Epidermal melanocyte (primary cell): ENCODE data around the gene PANK2.
A peak's percentile ranks its signal among the peaks of the same experiment; 100 is the strongest.
"Not testable (repeated sequence)": the region's sequence is repeated elsewhere in the genome, so short reads cannot be mapped to it uniquely, and the experiment has no call there.

ENCODE experiments used
- DNase-seq: peaks from one replicate; pipeline ENCODE4 v3.0.0; 2011; ENCODE audit warnings: low spot score; ENCODE audit not compliant: insufficient read length

PANK2 gene

DNA sequence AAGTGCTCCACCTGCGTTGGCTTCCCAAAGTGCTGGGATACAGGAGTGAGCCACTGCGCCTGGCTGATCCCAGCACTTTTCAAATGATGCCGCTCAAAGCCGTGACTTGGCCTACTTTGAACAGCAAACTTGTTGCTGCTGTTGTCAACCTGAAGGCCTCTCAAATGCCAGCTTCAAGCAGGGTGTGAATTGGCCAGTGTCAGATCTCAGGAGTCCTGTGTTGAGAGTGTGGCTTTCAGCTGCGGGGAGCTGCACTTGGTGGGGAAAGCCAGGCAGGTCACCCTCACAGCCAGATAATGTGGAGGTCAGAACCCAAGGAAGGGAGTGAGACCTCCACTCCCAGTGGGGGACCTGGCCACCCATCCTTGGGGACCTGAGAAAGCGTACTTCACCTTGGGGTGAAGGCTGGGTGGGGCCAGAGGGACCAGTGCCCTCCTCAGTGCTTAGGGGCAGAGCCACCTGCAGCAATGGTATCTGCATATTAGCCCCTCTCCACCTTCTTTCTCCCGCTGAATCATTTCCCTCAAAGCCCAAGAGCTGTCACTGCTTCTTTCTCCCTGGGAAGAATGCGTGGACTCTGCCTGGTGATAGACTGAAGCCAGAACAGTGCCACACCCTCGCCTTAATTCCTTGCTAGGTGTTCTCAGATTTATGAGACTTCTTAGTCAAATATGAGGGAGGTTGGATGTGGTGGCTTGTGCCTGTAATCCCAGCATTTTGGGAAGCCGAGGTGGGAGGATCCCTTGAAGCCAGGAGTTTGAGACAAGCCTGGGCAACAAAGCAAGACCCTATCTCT lies 19.1 kb upstream of the PANK2 start:
- DNase-seq = no peak

DNA sequence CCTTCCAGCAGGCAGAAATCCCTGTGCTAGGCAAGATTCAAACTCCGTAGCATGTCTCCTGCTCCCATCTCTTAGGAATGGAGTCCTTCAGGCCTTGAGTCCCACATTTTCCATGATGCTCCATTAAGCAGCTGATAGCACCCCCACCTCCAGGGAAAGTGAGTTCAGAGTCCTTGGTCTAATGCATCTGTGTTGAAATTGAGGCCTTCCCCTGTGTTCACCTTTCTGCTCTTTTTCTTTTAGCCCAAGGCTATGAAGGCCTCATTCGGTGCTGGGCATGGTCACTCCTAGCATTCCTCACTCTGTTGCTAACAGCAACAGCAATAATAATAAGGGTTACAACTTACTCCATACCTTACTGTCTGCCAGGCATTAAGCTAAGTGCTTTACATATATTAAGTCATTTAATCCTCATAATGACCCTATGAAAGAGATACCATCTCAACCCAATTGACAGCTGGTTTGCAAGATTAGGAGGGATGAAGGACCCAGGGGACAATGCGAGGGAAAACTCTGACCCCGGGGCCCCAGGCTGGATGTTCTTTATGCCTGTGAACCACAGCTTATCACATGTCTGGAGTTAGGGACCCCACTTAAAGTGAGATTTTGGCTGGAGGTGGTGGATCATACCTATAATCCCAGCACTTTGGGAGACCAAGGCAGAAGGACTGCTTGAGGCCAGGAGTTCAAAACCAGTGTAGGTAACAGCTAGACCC lies 17.5 kb upstream of the PANK2 start:
- no peak for DNase-seq

DNA sequence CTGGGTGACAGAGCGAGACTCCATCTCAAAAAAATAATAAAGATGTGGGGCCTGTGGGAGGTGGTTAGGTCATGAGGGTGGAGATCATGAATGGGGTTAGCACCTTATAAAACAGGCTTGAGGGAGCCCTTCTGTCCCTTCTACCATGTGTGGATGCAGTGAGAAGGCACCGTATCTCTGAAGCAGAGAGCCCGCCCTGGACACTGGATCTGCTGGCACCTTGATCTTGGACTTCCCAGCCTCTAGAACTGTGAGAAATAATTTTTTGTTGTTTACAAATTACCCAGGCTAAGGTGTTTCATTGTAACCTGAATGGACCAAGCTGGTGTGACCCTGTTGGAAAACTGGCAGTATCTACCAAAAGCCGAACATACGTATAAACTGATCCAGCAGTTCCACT lies 15.7 kb upstream of the PANK2 start:
- DNase-seq = no peak

- no peak for DNase-seq
Measured at GRCh38 chr20:3874194-3874844, 14.9 kb upstream of the PANK2 start.

DNA sequence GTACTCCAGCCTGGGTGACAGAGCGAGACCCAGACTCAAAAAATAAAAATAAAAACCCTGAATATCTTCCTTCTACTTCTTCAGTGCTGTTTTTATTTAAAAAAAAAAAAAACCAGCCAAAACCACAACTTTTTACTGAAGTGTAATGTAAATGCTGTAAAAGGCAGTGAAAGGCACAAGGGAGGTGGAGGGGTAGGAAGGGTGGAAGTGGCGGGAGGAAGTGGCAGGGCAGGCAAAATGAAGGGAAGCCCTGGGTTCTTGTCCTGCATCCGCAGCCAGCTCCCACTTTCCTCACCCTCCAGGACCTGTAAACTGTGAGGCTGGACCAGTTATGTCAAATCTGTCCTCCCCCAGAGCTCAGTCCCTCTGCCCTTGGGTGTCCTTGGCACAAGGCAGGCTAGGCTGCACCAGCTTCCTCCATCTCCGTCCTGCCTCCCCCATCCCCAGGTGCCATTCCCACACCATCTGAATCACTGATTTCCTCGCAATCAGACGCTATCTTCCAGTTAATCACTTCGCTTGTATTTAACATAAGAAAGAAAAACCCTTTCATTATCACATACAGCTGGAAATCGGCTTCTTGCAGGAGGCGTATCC lies 13.7 kb upstream of the PANK2 start:
- no peak for DNase-seq

- DNase-seq = no peak
Measured at GRCh38 chr20:3876000-3876399, 13.2 kb upstream of the PANK2 start.

GRCh38 chr20:3876676-3877075 lies 12.5 kb upstream of the PANK2 start:
- no peak for DNase-seq

DNA sequence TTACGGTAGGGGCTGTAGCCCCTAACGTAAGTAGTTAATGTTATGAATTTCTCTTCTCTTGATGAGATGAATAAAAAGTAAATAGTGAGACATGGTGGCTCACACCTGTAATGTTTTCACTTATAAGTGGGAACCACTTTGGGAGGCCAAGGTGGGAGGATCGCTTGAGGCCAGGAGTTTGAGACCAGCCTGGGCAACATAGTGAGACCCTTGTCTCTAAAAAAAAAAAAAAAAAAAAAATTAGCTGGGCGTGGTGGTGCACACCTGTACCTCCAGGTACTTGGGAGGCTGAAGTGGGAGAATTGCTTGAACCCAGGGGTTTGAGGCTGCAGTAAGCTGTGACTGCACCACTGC lies 10.3 kb upstream of the PANK2 start:
- not testable (repeated sequence) for DNase-seq

- DNase-seq = no peak
Measured at GRCh38 chr20:3885715-3886114, 3.5 kb upstream of the PANK2 start.

DNA sequence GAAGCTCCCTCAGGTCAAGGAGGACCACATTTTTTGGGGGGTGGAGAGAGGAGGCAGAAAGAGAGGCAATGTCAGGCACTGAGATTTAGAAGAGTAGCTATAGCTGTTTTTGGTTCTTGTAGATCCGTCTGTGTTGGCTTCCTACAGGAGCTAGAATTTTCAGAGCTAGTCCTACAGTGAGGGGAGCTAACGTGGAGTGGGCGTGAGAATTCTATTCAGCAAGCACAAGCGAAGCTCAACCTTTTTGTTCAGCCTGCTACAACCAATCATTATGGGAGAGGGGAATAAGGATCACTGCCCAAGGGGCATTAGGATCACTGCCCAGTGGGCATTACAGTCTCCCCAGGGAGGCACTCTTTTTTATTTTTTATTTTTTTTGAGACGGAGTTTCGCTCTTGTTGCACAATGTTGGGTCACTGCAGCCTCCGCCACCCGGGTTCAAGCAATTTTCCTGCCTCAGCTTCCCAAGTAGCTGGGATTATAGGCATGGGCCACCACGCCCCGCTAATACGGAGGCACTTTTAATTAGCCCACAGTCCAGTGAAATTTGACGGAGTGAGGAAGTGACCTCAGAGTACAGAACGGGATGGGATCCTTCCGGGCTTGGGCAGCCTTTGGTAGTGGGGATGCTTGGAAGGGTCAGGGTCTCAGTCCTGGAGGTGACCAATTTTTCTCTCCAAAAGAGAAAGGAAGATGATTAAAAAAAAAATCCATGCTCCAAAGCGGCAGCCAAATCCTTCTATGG lies 1.1 kb upstream of the PANK2 start:
- peak; percentile 53 for DNase-seq

DNA sequence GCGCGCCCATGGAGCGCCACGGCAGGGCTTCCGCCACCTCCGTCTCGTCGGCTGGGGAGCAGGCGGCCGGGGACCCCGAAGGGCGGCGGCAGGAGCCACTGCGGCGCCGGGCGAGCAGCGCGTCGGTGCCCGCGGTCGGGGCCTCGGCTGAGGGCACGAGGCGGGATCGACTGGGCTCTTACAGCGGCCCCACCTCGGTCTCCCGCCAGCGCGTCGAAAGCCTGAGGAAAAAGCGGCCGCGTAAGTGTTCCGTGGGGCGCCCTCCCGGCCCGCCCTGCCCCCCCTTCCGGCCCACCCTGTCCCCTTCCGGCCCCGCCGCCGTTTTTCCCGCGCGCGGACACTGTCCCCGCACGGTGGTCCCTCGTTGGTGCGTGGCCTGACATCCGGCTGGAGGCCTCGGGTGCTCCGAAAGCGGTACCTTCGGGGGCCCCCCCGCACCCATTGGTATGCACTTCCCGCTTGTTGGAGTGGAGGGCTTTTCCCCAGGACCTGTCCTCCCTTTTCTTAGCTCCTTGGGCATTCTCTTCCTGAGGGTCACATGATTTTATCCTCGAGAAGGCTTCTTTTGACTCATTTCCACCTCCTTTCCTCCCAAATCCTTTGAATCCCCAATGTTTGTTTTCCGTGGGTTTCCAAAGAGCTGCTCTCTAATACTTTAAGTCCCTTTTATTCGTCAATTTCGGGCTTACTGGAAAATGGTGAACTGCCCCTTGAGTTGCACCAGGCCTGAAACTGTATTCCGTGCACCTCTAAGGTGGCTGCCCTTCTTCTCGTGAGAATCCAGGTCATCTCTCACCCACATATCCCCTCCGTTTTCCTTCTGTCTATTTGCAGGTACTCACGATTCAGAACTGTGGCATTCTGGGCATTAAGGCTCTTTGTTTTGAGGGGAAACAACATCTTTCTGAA lies 556 bp downstream of the PANK2 start:
- no peak for DNase-seq

DNA sequence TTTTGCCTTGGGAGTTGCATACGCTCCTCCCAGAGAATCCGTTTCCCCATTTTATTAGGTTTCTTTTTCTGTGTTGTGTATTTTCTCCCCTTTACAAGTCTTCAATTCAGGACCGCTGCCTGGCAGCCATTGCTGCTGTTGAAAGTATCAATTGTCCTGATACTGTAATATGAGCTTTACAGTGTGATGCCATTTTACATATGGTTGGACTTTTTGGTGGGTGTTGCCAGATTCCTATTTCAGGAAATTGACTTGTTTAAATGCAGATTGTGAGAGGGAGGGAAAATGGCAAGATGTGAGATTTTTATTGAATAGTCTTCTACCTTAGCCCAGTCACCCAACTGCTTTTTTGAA lies 1.2 kb downstream of the PANK2 start:
- DNase-seq = peak; percentile 27

GRCh38 chr20:3890999-3891929 lies 2.1 kb downstream of the PANK2 start:
- no peak for DNase-seq

DNA sequence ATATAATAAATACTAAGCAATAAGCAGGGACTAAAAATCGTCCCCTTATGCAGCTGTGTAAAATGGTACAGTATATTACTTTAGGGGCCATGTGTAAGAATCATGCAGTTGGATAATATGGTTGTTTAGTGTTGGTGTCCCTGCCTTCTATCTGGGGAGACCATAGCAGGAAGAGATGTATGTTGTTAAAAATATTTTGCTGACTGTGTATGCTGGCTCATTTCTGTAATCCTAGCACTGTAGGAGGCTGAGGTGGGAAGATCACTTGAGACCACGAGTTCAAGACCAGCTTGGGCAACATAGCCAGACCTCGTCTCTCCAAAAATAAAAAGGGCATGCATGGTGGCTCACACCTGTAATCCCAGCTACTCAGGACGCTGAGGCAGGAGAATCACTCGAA lies 5.6 kb downstream of the PANK2 start:
- no peak for DNase-seq

DNA sequence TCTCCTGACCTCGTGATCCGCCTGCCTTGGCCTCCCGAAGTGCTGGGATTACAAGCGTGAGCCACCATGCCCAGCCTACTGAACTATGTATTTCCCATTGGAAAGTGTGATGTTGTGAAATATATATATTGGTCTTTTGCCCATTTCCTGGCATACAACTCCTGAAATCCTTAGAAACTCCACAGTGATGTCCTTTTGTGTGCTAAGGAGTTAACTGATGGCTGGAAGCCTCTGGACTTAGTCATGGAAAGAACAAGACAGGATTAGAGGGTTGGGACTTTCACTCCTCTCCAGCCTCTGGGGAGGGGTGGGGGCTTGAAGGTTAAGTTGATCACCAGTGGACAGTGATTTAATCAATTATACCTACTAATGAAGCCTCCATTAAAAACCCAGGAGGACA lies 7.1 kb downstream of the PANK2 start:
- no peak for DNase-seq

DNA sequence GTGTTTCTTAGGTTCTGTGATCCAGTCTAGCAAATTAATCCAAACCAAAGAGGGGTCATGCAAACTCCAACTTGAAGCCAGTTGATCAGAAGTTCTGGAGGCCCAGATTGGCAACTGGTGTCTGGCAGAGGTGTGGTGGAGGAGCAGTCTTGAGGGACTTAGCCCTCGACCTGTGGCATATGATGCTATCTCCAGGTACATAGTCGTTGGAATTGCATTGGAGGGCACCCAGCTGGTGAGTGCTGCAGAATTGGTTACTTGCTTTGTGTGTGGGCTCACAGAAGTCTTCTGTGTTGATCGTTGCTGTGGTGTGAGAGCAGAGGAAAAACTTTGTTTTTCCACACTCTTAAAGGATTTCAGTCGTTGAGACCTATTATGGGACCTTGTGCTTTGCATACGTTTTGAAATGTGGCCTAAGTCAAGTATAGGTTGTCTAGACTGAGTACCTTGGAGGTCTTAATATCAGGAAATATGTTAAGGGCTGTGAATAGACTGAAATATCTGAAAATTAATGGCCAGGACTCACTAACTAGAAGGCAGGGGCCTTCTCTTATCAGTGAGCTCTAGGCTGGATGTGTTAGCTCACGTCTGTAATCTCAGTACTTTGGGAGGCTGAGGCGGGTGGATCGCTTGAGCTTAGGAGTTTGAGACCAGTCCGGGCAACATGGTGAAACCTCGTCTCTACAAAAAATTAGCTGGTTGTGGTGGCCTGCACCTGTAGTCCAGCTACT lies 7.8 kb downstream of the PANK2 start:
- DNase-seq = no peak

GRCh38 chr20:3898181-3898580 lies 9.0 kb downstream of the PANK2 start:
- not testable (repeated sequence) for DNase-seq

DNA sequence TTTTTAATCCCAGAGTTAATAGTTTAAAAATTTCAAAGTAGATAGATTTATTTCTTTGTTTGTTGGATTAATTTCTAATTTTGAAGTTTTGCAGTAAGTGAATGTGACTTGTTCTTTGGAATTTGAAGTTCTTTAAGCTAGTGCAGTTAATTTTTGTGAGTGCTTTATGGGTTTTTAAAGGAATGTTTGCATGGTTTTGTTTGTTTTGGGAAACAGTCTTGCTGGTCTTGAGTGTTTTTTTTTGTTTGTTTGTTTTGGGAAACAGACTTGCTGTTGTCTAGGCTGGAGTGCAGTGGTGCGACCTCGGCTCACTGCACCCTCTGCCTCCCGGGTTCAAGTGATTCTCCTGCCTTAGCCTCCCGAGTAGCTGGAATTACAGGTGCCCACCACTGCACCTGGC lies 9.5 kb downstream of the PANK2 start:
- no peak for DNase-seq

- no peak for DNase-seq
Measured at GRCh38 chr20:3900187-3900604, 11.0 kb downstream of the PANK2 start.
